ENCODE data around the gene SORBS1.

GRCh38 chr10:95375418-95375817 lies 185.8 kb downstream of the SORBS1 start:
- TF ChIP-seq ZNF70 (CRISPR knock-in tag; IDR thresholded peaks at IDR 0.05) (no peak), PATZ1 (CRISPR knock-in tag; IDR thresholded peaks at IDR 0.05; ENCODE audit: borderline replicate concordance) (no peak), ZNF565 (CRISPR knock-in tag; conservative IDR thresholded peaks at IDR 0.05; ENCODE audit: low read depth) (no peak), ZFP30 (CRISPR knock-in tag; IDR thresholded peaks at IDR 0.05) (no peak), TOX (CRISPR knock-in tag; IDR thresholded peaks at IDR 0.05; ENCODE audit: borderline replicate concordance) (no peak)

Data from SK-N-SH treated with all-trans-retinoic acid at 6 μM for 48 hours (cell line).